Stimulated activated CD4-positive, alpha-beta T cell treated with anti-CD3 and anti-CD28 coated beads, Interleukin-4, amount 100 ng/mL, for 24 hours (primary cell): Measurements from ENCODE around the gene TP53INP2.
A peak's percentile ranks its signal among the peaks of the same experiment; 100 is the strongest.
"Not testable (repeated sequence)": the region's sequence is repeated elsewhere in the genome, so short reads cannot be mapped to it uniquely, and the experiment has no call there.

Source experiments
- DNase-seq: peaks from one replicate; pipeline ENCODE4 v3.0.0-alpha.2; 2020

The TP53INP2 gene

GRCh38 chr20:34706302-34706875 lies 2.2 kb downstream of the TP53INP2 start:
- DNase-seq: no peak

GRCh38 chr20:34706912-34707784 lies 3.0 kb downstream of the TP53INP2 start:
- DNase-seq: no peak

GRCh38 chr20:34708621-34709043 lies 4.5 kb downstream of the TP53INP2 start:
- DNase-seq: peak; percentile 53

- DNase-seq: peak; percentile 74
These were observed 5.1 kb downstream of the TP53INP2 start for GRCh38 chr20:34709044-34709830.

- no peak for DNase-seq
These were observed 5.9 kb downstream of the TP53INP2 start for GRCh38 chr20:34709831-34710567.

GRCh38 chr20:34710568-34710839 lies 6.4 kb downstream of the TP53INP2 start:
- no peak for DNase-seq

GRCh38 chr20:34710861-34711574 lies 6.9 kb downstream of the TP53INP2 start:
- no peak for DNase-seq

GRCh38 chr20:34711813-34712430 lies 7.8 kb downstream of the TP53INP2 start:
- no peak for DNase-seq

GRCh38 chr20:34712525-34713192 lies 8.5 kb downstream of the TP53INP2 start:
- DNase-seq: no peak

GRCh38 chr20:34713194-34713943 lies 9.2 kb downstream of the TP53INP2 start:
- peak; percentile 37 for DNase-seq

- not testable (repeated sequence) for DNase-seq
These were observed 9.9 kb downstream of the TP53INP2 start for GRCh38 chr20:34713944-34714515.

GRCh38 chr20:34715384-34715783 lies 11.2 kb downstream of the TP53INP2 start:
- DNase-seq: no peak

- no peak for DNase-seq
These were observed 12.7 kb downstream of the TP53INP2 start for GRCh38 chr20:34716921-34717229.

- no peak for DNase-seq
These were observed 13.3 kb downstream of the TP53INP2 start for GRCh38 chr20:34717230-34718095.

- not testable (repeated sequence) for DNase-seq
These were observed 15.3 kb downstream of the TP53INP2 start for GRCh38 chr20:34719242-34720017.

- no peak for DNase-seq
These were observed 16.1 kb downstream of the TP53INP2 start for GRCh38 chr20:34720266-34720665.

- not testable (repeated sequence) for DNase-seq
These were observed 18.4 kb downstream of the TP53INP2 start for GRCh38 chr20:34722560-34722959.

GRCh38 chr20:34724172-34724571 lies 20.0 kb downstream of the TP53INP2 start:
- DNase-seq: no peak

GRCh38 chr20:34729416-34729815 lies 25.3 kb downstream of the TP53INP2 start:
- DNase-seq: no peak
